HG03439 (cell line): ENCODE results near the gene ITPKA.

Source experiments
- ATAC-seq: cut with Tn5 transposase; IDR thresholded peaks from one replicate; pipeline ENCODE4 v1.9.1; 2021; ENCODE audit warnings: mild to moderate bottlenecking, moderate library complexity; ENCODE audit not compliant: unreplicated experiment

The ITPKA gene

DNA sequence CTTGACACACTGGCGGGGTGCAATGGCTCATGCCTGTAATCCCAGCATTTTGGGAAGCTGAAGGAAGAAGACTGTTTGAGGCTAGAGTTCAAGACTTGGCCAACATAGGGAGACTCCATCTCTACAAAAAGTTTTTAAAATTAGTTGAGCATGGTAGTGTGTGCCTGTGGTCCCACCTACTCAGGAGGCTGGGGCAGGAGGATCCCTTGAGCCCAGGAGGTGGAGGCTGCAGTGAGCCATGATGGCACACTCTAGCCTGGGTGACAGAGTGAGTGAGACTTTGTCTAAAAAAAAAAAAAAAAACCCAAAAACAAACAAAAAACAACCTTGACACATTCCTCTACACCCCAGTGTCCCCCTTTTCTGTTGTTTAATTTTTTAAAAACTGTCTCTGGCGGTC is 4.0 kb upstream of the ITPKA start:
- no peak for ATAC-seq

DNA sequence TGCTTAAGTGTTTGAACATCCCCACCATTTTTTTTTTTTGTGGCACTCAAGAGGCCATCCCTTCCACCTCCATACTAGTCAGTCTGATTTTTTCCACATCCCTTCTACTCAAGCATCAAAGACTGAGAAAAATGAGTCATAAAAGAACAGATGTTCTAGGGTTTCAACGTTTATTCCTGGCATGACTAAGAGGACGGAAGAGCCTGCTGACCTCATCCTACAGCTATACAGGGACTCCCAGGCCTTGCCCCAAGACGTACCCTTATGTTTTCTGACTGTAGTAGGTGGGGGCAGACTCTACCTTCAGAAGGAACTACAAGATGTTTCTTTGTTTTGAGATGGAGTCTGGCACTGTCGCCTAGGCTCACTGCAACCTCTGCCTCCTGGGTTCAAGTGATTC is 3.3 kb upstream of the ITPKA start:
- no peak for ATAC-seq

DNA sequence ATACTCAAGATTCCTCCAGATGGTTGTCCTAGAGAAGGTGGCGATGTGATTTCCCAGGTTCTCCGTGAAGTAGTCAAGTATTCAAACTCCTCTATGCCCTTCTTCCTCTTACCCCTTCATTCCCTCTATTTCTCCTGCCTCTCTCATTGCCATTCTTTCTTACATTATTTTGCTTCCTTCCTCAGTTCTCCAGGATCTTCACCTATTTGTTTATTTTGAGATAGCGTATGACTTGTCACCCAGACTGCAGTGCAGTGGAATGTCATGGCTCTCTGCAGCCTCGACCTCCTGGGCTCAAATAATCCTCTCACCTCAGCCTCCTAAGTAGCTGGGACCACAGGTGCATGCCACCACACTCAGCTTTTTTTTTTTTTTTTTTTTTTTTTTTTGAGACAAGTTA is 1.8 kb upstream of the ITPKA start:
- ATAC-seq, result no peak

DNA sequence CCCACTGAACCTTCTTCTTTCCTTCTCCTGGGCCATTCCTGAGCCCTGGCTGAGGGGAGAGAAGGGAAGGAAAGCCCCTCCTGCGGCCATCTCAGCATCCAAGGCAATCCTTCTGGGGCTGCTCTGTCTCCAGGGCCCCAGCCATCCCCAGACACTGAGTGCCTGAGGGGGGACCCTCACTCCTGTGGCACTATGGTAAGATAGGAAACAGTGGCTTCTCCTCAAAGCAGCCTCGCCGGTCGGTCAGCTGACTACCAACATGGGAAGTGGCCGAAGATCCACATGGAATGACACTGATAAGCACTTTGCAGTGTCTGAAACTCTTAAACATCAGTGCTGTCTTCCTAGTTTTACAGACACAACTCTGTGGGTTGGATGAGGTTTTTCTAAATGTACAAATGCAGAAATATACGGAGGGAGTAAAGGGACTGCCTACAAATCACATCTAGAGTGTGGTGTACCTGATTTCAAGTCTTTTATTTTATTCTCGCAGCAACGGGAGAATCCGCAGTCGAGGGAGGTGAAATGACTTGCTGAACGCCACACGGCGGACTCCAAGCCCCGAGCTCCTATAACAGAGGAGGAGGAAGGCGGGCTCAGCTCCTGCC is 973 bp upstream of the ITPKA start:
- ATAC-seq, result no peak

DNA sequence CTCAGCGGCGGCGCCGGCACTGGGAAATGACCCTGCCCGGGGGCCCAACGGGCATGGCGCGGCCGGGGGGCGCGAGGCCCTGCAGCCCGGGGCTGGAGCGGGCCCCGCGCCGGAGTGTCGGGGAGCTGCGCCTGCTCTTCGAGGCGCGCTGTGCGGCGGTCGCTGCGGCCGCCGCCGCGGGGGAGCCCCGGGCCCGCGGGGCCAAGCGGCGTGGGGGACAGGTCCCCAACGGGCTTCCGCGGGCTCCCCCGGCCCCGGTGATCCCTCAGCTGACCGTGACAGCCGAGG is 172 bp downstream of the ITPKA start:
- no peak for ATAC-seq

DNA sequence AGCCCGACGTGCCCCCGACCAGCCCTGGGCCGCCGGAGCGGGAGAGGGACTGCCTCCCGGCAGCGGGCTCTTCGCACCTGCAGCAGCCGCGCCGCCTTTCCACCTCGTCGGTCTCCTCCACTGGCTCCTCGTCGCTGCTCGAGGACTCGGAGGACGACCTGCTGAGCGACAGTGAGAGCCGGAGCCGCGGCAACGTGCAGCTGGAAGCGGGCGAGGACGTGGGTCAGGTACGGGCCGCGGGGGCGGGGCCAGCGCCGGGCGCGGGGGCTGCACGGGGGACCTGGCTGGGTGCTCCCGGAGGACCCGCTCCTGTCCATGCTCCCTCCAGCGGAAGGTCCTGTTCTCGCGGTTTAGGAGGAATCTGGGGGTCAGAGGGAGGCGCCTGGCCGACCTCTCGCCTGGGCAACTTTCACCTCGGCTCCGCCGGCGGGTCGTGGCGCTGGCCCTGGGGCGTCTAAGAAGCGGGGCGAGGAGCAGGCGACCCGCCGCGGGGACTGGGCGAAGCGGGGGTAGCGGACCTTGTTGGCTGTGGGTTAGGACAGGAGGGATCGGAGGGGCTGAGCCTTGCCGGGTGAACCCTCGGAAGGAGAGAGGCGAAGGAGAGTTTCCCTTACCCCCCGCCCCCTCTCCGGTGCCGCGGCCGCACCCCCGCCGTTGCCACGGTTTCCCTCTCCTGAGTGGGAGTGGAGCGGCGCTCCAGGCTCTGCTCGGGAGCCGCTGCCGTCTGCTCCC is 682 bp downstream of the ITPKA start:
- peak; percentile 7 for ATAC-seq

DNA sequence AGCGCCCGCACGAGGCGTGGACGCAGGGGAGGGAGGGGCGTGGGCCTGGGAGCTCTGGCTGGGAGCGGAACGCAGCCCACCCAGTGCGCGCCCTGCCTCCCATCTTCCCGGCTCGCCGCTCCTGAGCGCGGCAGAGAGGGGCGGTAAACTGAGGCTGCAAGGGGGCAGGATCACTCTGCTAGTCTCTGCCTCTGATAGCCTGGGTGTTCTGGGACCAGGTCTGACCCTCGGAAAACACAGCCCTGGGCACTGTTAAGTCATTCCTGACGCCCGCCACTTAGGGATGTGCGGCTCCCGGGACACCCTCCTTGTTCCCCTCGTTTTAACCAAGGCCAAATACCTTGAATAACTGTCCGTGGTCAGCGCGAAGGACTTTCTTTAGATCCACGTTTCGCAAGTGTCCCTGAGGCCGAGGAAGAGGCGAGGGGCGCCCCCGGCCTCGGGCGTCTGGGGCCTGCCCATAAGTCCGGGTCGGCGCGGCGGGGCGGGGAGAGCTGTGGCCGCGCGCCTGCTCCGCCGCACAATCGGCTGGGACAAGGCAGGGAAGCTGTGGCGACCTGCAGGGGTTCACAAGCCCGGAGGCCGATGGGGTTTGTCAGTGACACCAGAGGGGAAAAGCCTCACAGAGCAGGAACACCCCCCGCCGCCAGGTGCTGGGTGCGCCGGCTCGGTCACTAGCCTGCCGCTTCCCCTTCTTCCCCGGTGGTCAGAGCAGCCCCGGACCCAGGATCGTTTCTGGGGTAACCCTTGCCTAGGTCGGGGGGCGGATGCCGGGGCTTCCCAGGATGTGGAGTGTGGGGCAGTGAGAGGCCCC is 1.5 kb downstream of the ITPKA start:
- no peak for ATAC-seq

DNA sequence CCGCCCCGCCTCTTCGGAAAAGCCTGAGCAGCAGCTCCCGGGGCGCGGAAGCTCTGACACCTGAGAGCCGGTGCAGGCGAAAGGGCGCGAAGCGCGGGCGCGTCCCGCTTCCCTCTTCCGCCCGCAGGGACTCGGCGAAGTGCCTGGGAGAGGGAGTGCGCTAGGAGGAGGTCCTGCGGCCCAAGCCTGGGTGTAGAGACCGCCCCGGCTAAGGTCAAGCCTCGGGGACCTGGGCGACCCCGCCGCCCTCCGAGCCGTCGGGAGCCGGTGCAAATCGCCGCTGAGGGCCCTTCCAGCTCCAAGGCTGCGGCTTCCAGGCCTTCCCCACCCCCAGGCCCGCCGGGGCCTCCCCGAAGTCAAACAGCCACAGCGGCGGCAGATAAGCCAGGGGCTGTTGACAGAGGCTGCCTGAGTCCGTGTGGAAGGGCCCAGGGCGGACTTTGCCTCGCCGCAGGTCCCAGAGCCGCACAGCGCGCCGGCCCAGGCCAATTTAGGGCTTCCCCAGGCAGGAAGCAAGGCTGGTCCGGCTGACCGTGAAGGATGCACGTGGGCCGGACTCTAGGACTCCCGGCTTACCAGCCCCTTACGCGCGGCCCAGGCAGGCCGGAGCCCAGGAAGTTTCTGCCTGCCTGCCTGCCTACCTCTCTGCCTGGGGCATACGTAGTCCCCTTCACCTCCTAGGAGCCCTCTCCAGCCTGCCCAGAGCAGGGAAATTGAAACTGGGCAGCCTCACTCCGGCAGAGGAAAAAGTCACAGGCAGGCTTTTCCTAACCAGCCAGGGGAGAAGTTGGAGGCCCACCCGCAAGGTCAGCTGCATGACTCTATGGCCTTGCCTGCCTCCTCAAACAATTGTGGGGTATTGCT is 2.3 kb downstream of the ITPKA start:
- ATAC-seq, result no peak

DNA sequence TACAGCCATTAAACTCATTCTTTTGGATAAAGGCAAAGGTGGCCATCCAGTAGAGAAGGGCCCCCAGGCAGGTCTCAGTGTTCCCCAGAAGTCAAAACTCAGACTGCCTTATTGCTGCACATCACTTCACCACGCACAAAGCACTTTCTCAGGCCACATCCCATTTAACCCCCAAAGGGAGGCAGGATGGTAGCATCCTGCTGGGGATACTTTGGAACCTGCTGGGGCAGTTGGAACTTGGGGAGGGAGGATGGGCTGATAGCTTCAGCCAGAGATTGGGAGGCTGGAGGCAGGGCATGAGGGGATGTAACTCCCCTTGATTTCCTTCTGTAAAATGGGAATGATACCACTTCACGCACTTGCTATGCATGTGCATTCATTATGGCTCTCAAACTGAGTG is 5.0 kb downstream of the ITPKA start:
- no peak for ATAC-seq

DNA sequence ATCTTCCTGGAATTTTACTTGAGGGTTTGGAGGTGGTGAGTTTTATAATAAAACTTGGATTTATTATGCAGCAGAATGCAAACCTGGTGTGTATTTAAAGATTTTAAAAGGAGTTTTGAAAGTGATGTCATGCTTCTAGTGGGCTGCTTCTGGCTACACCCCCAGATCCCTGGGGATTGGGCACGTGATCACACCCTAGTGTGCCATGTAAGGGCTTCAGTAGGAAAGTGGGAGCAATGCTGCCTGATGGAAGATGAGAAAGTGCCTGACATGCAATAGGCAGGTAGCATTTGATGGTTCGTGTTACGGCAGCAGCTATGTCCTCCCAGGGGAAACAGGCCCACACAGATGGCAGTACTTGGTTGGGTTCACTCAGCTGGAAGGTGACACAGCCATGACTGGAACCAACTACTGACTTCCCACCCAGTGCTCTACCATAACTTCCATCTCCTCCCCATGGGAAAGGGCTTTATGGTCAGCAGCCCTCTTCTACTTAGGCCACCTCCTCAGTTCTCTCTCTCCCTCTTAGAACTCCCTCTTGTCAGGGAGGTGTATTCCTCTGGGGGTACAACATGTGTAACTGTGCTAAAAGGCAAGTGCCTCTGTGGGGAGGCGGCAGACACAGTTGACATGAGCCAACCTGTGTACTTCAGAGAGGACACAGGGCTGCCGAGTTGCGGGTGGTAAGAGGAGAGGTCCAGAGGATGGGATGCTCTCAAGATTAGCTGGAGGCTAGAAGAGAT is 5.6 kb downstream of the ITPKA start:
- ATAC-seq, result no peak

DNA sequence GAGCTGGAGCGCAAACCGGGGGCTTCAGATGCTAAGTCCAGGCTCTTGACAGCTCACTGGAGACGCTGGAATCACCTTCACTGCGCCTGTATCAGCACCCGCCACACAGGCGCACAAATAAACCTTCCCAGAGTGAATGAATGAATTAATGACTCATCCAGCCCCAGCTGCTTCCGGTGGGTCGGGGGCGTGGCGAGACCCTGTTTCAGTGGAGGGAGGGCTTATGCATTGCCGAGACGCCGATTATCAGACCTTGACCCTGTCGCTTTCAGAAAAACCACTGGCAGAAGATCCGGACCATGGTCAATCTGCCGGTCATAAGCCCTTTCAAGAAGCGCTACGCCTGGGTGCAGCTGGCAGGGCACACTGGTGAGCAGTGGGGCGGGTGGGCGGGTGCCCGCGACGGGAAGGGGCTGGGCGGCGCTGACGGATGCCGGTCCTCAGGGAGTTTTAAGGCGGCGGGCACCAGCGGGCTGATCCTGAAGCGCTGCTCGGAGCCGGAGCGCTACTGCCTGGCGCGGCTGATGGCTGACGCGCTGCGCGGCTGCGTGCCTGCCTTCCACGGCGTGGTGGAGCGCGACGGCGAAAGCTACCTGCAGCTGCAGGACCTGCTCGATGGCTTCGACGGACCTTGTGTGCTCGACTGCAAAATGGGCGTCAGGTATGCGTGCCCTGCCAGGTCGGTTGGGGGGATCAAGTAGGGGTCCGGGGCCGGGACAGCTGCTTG is 7.7 kb downstream of the ITPKA start:
- ATAC-seq, result no peak

DNA sequence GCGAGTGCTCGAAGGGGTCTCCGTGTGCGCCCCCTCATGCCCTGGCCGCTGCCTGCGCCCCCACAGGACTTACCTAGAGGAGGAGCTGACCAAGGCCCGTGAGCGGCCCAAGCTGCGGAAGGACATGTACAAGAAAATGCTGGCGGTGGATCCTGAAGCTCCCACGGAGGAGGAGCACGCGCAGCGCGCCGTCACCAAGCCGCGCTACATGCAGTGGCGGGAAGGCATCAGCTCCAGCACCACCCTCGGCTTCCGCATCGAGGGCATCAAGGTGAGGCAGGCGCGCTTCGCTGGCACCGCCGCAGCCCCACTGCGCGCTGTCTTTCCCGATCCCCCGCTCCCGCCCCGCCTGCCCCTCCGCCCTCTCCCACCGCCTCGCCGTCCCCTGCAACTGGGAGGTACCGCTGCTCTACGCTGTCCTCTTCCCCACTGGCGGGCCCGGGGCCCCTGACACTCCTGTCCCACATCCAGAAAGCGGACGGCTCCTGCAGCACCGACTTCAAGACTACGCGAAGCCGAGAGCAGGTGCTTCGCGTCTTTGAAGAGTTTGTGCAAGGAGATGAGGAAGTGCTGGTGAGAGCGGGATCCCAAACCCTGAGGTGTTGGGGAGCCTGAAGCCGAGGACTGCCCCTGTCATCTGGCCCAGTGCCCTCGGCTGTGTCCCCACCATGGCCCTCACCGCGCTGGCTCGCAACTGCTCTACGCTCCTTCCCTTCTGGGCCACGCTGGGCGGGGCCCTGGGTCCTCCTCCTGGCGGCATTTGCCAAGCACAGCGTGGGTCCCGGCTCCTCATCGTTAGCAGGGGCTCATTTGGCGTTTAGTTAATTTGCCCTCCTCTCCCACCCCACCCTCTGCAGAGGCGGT is 8.5 kb downstream of the ITPKA start:
- ATAC-seq, result no peak

DNA sequence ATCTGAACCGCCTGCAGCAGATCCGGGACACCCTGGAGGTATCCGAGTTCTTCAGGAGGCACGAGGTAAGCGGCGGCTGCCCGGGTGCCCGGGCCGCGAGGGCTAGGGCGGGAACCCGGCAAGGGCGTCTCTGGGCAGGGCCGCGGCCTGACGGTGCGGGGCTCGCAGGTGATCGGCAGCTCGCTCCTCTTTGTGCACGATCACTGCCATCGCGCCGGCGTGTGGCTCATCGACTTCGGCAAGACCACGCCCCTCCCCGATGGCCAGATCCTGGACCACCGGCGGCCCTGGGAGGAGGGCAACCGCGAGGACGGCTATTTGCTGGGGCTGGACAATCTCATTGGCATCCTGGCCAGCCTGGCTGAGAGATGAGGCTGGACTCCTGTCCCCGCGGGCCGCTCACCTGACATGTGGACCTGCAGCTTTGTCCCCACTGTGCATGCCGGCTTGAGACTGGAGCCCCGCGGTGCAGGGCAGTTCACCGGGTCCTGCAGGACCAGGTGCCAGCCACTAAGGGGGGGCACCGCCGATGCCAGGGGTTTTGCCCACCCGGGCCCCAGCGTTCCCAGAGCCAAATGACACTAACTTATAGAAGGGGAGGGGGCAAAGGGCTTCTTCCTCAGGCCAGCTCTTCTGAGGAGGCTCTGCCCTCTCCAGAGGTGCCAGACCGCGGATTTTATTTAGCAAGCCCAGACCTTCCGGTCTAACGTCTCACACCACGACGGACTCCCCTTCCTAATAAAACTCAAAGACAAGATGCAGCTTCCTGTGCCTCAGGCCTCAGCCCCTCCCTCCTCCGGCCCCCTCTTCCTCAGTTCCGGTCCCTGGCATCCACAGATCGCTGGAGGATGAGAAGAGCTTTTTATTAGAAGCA is 9.4 kb downstream of the ITPKA start:
- no peak for ATAC-seq

DNA sequence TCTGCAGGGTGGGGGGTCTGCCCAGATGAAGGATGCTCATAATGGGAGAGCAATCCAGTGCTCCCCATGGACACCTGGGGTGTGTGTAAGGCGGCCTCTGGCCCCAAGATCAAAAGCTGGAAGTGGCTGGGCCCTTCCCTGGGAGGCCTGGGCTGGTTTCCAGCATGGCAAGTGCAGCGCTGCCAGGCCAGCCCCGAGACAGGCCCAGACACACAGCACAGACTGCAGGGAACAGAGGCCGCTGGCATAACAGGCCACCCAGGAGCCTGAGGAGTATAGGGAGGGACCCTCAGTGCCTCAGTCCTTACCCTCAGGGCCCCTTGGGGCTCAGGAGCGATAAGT is 10.0 kb downstream of the ITPKA start:
- no peak for ATAC-seq

DNA sequence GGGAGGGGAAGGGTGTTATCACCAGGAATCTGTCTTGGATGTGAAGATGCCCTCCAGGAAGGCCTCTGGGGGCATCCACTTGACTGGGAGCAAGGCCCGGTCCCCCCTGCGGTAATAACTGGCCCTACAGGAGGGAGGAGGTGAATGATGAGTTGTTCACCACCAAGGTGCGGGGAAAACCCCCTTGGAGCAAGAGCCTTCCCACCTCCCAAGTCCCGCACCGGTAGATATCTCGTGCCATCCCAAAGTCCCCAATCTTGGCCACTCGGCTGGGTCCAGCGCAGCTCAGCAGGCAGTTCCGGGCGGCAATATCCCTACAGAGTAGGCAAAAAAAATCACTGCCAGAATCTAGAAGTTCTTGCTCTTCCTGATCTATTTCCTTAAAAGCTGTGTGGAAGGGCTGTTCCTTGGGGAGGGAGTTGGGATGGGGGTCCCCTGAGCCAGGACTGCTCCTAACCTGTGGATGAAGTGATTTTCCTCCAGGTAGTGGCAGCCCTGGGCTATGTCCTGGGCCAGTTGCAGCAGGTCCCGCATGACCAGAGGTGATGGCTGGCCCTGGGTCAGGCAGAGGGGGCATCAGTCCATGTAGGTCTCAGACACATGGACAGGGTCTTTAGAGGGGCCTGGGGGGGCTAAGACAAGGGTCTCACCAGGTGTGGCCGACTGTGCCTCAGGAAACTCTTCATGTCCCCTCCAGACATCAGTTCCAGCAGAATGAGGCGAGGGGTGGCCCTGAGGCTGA is 11.2 kb downstream of the ITPKA start:
- ATAC-seq, result no peak

DNA sequence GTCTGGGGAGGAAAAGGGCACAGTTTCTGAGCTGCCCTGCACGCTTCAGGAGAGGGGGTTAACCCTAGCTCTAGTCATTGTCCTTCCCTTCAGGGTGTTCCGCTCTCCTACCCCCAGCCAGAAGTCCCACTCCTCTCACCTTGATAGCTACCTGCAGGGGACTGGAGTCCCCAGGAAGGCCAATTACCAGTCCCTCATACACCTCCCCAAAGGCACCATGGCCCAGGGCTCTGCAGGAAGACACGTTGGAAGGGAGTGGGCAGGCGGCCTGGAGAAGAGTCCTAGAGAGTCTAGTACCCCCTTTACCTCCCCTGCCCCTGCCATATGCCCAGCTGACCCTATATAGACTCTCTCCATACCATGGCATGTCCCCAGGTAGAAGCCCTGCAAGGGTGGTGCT is 12.1 kb downstream of the ITPKA start:
- no peak for ATAC-seq

DNA sequence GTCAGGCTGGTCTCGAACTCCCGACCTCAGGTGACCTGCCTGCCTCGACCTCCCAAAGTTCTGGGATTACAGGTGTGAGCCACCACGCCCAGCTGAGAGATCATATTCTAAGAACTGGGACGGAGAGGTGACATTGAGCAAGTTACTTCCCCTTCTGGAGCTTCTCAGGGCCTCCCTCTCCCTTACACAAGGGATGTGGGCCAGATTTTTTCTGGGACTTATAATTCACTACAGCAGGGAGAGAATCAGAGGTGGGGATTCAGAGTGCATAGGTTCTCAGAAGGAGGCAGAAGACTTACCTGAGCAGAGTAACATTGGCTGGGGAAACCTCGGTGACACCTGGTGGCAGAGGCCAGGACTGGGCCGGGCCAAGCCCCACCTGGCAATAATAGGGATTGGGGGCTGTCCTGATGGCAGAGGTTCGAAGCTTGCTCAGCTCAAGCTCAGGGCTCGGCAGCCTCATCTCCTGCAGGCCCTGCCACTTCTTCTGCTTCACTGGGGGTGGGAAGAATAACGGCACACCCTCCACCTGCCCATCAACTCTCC is 13.2 kb downstream of the ITPKA start:
- no peak for ATAC-seq
